ENCODE data around the gene BET1L.
A peak's percentile ranks its signal among the peaks of the same experiment; 100 is the strongest.
"Not testable (repeated sequence)": the region's sequence is repeated elsewhere in the genome, so short reads cannot be mapped to it uniquely, and the experiment has no call there.

BET1L gene

DNA sequence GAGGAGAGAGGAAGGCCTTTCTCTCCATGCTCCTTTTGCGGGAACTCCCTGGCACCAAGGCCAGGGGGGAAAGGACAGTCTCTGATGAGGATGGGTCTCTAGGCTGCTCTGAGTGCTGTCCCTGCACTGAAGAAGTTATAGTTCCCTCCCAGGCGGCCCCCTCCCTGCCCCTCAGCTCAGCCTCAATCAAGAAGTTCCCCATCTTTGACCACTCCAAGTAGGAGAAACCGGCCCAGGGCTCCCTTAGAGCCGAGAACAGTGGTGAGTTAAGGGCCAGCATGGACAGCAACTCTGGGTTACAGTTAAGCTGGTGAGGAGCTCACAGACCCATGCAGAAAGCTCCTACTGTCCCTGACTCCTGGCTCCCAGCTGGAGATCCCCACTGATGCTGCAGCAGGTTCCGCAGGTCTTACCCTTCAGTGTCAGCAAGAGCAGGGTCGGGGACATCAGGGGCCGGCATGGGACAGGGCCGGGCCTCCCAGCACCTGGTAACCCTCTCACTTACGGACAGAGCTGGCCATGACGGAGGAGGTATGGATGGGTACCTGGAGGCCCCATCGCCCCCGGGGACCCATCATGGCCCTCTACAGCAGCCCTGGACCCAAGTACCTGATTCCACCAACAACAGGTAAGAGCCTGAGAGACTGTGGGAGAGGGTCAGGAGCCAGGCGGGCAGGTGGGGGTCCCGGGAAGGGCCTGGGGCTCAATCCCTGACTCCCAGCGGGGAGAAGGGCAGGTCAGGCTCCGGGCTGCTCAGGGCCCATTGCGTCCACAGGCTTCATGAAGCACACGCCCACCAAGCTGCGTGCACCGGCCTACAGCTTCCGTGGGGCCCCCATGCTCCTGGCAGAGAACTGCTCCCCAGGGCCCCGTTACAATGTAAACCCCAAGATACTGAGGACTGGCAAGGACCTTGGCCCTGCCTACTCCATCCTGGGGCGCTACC is 10.1 kb downstream of the BET1L start:
- Mint-ChIP-seq H3K36me3 (no peaks in the 10 kb centered on the region), H3K9me3 (no peaks in the 10 kb centered on the region), H3K4me1 (peaks cover 13% of the 10 kb centered on the region), H3K27me3 (no peaks in the 10 kb centered on the region), H3K4me3 (no peak overlapping the region), H3K27ac (no peak overlapping the region)

GRCh38 chr11:193481-193880 is 13.7 kb downstream of the BET1L start:
- H3K4me1 Mint-ChIP-seq, H3K9me3 Mint-ChIP-seq, H3K27ac Mint-ChIP-seq, H3K4me3 Mint-ChIP-seq, H3K36me3 Mint-ChIP-seq, H3K27me3 Mint-ChIP-seq: not testable (repeated sequence)

- not testable (repeated sequence) for H3K4me1 Mint-ChIP-seq, H3K36me3 Mint-ChIP-seq, H3K27me3 Mint-ChIP-seq, H3K9me3 Mint-ChIP-seq, H3K4me3 Mint-ChIP-seq, H3K27ac Mint-ChIP-seq
Observed at GRCh38 chr11:192674-193128, 14.5 kb downstream of the BET1L start, which contains the start of gene SCGB1C1. Gene SCGB1C1 (plus strand): TSS chr11:193078. CDS start chr11:193100, 22 bp downstream.

GRCh38 chr11:191490-192478 is 15.4 kb downstream of the BET1L start:
- peak overlapping the region; percentile 30 for H3K27ac Mint-ChIP-seq
- not testable (repeated sequence) for H3K27me3 Mint-ChIP-seq, H3K4me3 Mint-ChIP-seq, H3K9me3 Mint-ChIP-seq, H3K4me1 Mint-ChIP-seq, H3K36me3 Mint-ChIP-seq

GRCh38 chr11:190546-190945 is 16.7 kb downstream of the BET1L start:
- H3K27ac Mint-ChIP-seq, H3K4me1 Mint-ChIP-seq, H3K36me3 Mint-ChIP-seq, H3K4me3 Mint-ChIP-seq, H3K27me3 Mint-ChIP-seq, H3K9me3 Mint-ChIP-seq: not testable (repeated sequence)

DNA sequence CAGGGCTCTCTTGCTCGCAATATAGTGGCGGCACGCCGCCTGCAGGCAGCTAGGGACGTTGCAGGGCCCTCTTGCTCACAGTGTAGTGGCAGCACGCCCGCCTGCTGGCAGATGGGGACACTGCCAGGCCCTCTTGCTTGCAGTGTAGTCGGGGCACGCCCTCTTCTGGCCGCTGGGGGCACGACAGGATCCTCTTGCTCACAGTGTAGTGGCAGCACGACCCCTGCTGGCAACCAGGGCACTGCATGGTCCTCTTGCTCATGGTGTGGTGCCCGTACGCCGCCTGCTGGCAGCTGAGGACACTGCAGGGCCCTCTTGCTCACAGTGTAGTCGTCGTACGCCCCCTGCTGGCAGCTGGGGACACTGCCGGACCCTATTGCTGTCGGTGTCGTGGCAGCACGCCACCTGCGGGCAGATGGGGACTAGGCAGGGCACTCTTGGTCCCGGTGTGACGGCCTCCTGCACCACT is 17.3 kb downstream of the BET1L start:
- not testable (repeated sequence) for H3K27me3 Mint-ChIP-seq, H3K4me1 Mint-ChIP-seq, H3K36me3 Mint-ChIP-seq, H3K4me3 Mint-ChIP-seq, H3K9me3 Mint-ChIP-seq, H3K27ac Mint-ChIP-seq

DNA sequence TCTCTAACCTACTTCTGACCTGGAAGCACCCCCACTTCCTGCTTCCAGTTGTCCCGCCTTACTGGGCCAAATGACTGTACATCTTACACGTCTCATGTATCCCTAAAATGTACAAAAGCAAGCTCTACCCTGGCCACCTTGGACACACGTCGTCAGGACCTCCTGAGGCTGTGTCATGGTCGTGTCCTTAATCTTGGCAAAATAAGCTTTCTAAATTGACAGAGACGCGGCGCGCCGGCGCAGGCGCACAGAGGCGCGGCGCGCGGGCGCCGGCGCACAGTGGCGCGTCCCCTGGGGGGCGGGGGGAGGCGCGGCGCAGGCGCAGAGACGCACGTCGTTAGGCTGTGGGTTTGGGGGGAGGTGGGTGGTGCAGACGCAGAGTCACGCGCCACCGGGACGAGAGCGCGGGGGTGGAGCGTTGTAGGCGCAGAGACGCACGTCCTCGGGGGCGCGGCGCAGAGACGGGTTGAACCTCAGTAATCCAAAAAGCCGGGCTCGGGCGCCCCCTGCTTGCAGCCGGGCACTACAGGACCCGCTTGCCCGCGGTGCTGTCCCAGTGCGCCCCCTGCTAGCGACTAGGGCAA is 17.9 kb downstream of the BET1L start:
- not testable (repeated sequence) for H3K4me3 Mint-ChIP-seq, H3K9me3 Mint-ChIP-seq, H3K4me1 Mint-ChIP-seq, H3K27me3 Mint-ChIP-seq, H3K36me3 Mint-ChIP-seq, H3K27ac Mint-ChIP-seq

- H3K9me3 Mint-ChIP-seq, H3K27me3 Mint-ChIP-seq, H3K4me3 Mint-ChIP-seq, H3K27ac Mint-ChIP-seq, H3K4me1 Mint-ChIP-seq, H3K36me3 Mint-ChIP-seq: not testable (repeated sequence)
Observed at GRCh38 chr11:180242-180641, 27.0 kb downstream of the BET1L start.
